HCT116 (cell line): ENCODE data around the gene TMEM25.

Experiments used
- CEBPB ChIP-seq: IDR thresholded peaks from 2 replicates; pipeline ENCODE4 v1.6.1; 2012; ENCODE audit warnings: low read depth
- JUND ChIP-seq: IDR thresholded peaks from 2 replicates; pipeline ENCODE4 v1.6.1; 2012
- POLR2A ChIP-seq: IDR thresholded peaks from 2 replicates; pipeline ENCODE4 v1.7.0; 2011; ENCODE audit warnings: borderline replicate concordance; ENCODE audit not compliant: insufficient read depth, insufficient read length; ENCODE audit errors: extremely low read depth
- POLR2AphosphoS5 ChIP-seq: IDR thresholded peaks from 2 replicates; pipeline ENCODE4 v1.6.1; 2011; ENCODE audit warnings: mild to moderate bottlenecking, low read depth, low read length, moderate library complexity
- RAD21 ChIP-seq: IDR thresholded peaks from 2 replicates; pipeline ENCODE4 v1.6.1; 2012; ENCODE audit warnings: low read depth, mild to moderate bottlenecking
- SP1 ChIP-seq: IDR thresholded peaks from 2 replicates; pipeline ENCODE4 v1.6.1; 2012; ENCODE audit warnings: low read depth
- YY1 ChIP-seq: IDR thresholded peaks from 2 replicates; pipeline ENCODE4 v1.6.1; 2011; ENCODE audit warnings: low read length, low read depth, moderate library complexity, mild to moderate bottlenecking; ENCODE audit not compliant: insufficient replicate concordance; ENCODE audit errors: extremely low read depth
- ZFX ChIP-seq: fragments of 450-650 bp; IDR thresholded peaks from 2 replicates; pipeline ENCODE4 v1.6.1; 2017
- ZNF274 ChIP-seq: fragments of 200-500 bp; sonication (Bioruptor generic); IDR thresholded peaks from 2 replicates; pipeline ENCODE4 v1.6.1; 2014; ENCODE audit warnings: mild to moderate bottlenecking, low read depth, low read length, inconsistent platforms
- TF ChIP-seq, protein P1 (sequence below), 3 experiments: fragments of 200-600 bp in 1 of 3; sonication (generic) in 1 of 3; IDR thresholded peaks in 2 of 3; conservative IDR thresholded peaks in 1 of 3; 2 replicates each; pipeline ENCODE4 v1.5.1; 2012 to 2017; ENCODE audit warnings: low read depth in 2 of 3, low read length in 2 of 3, antibody characterized with exemption in 1 of 3, borderline replicate concordance in 1 of 3, control low read depth in 1 of 3, mild to moderate bottlenecking in 1 of 3, mixed read lengths in 1 of 3, mixed run types in 1 of 3, moderate library complexity in 1 of 3; ENCODE audit not compliant: insufficient read depth in 1 of 3
- TF ChIP-seq, protein P2 (sequence below): IDR thresholded peaks from 2 replicates; pipeline ENCODE4 v1.6.1; 2012; ENCODE audit warnings: low read depth
- TF ChIP-seq, protein P3 (sequence below): IDR thresholded peaks from 2 replicates; pipeline ENCODE4 v1.6.1; 2012
- TF ChIP-seq, protein P4 (sequence below): IDR thresholded peaks from 2 replicates; pipeline ENCODE4 v1.6.1; 2011; ENCODE audit warnings: mild to moderate bottlenecking, low read length, moderate library complexity; ENCODE audit not compliant: insufficient replicate concordance; ENCODE audit errors: extremely low read depth

DNA sequence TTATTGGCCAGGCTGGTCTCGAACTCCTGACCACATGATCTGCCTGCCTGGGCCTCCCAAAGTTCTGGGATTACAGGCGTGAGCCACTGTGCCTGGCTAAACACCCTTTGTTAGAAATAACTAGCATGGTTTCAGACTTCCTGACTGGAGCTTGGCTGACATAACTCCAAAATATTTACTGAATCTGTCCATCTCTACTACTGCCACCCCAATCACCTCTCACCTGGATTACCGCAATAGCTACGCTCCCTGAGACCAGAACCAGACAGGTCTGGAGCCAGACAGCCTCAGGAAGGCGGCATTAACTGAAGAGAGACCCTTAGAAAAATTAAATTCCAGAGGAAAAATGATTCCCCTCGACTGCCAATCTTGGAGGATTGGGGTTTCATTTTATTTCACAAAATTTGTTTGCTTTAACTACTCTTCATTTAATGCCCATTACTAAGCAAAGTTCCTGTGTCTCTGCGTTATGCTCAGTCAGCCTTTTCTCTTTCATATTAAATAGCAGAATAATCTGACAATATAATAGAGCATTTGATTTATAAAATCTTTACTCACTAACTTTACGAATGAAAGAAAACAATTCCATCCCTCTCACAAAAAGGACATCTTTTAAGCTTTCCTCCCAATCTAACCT lies 13.1 kb downstream of the TMEM25 start:
- TF ChIP-seq POLR2AphosphoS5 (no peak), YY1 (no peak), POLR2A (no peak), JUND (no peak), SP1 (no peak), CEBPB (no peak), RAD21 (no peak), ZNF274 (no peak), ZFX (no peak)
- TF ChIP-seq, protein P1, sequence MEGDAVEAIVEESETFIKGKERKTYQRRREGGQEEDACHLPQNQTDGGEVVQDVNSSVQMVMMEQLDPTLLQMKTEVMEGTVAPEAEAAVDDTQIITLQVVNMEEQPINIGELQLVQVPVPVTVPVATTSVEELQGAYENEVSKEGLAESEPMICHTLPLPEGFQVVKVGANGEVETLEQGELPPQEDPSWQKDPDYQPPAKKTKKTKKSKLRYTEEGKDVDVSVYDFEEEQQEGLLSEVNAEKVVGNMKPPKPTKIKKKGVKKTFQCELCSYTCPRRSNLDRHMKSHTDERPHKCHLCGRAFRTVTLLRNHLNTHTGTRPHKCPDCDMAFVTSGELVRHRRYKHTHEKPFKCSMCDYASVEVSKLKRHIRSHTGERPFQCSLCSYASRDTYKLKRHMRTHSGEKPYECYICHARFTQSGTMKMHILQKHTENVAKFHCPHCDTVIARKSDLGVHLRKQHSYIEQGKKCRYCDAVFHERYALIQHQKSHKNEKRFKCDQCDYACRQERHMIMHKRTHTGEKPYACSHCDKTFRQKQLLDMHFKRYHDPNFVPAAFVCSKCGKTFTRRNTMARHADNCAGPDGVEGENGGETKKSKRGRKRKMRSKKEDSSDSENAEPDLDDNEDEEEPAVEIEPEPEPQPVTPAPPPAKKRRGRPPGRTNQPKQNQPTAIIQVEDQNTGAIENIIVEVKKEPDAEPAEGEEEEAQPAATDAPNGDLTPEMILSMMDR (IDR thresholded peaks at IDR 0.05 in 2 of 3, conservative IDR thresholded peaks at IDR 0.05 in 1 of 3; ENCODE audit: borderline replicate concordance in 1 of 3, insufficient read depth in 1 of 3, low read depth in 2 of 3, low read length in 2 of 3): no peak
- TF ChIP-seq, protein P2, sequence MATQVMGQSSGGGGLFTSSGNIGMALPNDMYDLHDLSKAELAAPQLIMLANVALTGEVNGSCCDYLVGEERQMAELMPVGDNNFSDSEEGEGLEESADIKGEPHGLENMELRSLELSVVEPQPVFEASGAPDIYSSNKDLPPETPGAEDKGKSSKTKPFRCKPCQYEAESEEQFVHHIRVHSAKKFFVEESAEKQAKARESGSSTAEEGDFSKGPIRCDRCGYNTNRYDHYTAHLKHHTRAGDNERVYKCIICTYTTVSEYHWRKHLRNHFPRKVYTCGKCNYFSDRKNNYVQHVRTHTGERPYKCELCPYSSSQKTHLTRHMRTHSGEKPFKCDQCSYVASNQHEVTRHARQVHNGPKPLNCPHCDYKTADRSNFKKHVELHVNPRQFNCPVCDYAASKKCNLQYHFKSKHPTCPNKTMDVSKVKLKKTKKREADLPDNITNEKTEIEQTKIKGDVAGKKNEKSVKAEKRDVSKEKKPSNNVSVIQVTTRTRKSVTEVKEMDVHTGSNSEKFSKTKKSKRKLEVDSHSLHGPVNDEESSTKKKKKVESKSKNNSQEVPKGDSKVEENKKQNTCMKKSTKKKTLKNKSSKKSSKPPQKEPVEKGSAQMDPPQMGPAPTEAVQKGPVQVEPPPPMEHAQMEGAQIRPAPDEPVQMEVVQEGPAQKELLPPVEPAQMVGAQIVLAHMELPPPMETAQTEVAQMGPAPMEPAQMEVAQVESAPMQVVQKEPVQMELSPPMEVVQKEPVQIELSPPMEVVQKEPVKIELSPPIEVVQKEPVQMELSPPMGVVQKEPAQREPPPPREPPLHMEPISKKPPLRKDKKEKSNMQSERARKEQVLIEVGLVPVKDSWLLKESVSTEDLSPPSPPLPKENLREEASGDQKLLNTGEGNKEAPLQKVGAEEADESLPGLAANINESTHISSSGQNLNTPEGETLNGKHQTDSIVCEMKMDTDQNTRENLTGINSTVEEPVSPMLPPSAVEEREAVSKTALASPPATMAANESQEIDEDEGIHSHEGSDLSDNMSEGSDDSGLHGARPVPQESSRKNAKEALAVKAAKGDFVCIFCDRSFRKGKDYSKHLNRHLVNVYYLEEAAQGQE: no peak
- TF ChIP-seq, protein P3, sequence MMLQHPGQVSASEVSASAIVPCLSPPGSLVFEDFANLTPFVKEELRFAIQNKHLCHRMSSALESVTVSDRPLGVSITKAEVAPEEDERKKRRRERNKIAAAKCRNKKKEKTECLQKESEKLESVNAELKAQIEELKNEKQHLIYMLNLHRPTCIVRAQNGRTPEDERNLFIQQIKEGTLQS: no peak
- TF ChIP-seq, protein P4, sequence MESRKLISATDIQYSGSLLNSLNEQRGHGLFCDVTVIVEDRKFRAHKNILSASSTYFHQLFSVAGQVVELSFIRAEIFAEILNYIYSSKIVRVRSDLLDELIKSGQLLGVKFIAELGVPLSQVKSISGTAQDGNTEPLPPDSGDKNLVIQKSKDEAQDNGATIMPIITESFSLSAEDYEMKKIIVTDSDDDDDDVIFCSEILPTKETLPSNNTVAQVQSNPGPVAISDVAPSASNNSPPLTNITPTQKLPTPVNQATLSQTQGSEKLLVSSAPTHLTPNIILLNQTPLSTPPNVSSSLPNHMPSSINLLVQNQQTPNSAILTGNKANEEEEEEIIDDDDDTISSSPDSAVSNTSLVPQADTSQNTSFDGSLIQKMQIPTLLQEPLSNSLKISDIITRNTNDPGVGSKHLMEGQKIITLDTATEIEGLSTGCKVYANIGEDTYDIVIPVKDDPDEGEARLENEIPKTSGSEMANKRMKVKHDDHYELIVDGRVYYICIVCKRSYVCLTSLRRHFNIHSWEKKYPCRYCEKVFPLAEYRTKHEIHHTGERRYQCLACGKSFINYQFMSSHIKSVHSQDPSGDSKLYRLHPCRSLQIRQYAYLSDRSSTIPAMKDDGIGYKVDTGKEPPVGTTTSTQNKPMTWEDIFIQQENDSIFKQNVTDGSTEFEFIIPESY: no peak
